Endothelial cell (in vitro differentiated cells): ENCODE measurements around the gene RXFP2. TPM values are rescaled to one million over a fixed set of nuclear protein-coding genes. Genes with fewer than 3 reads are reported as not detected.

Experiments
- DNase-seq: peaks from one replicate; pipeline ENCODE4 v3.0.0; 2021; ENCODE audit warnings: low spot score
- H3K27ac Mint-ChIP-seq: one replicate; pipeline ENCODE4 v1.8.0; 2021; ENCODE audit warnings: mixed read lengths, inconsistent platforms; ENCODE audit not compliant: unreplicated experiment
- H3K27me3 Mint-ChIP-seq: one replicate; pipeline ENCODE4 v1.8.0; 2021; ENCODE audit warnings: mild to moderate bottlenecking, moderate library complexity, mixed read lengths, inconsistent platforms; ENCODE audit not compliant: unreplicated experiment
- H3K36me3 Mint-ChIP-seq: one replicate; pipeline ENCODE4 v1.8.0; 2021; ENCODE audit warnings: mild to moderate bottlenecking, low read depth, mixed read lengths, inconsistent platforms; ENCODE audit not compliant: unreplicated experiment
- H3K4me1 Mint-ChIP-seq: one replicate; pipeline ENCODE4 v1.8.0; 2021; ENCODE audit warnings: mild to moderate bottlenecking, mixed read lengths, inconsistent platforms; ENCODE audit not compliant: unreplicated experiment
- H3K4me3 Mint-ChIP-seq: one replicate; pipeline ENCODE4 v1.8.0; 2021; ENCODE audit warnings: mild to moderate bottlenecking, mixed read lengths, inconsistent platforms; ENCODE audit not compliant: unreplicated experiment
- H3K9me3 Mint-ChIP-seq: one replicate; pipeline ENCODE4 v1.8.0; 2021; ENCODE audit warnings: mixed read lengths, inconsistent platforms; ENCODE audit not compliant: unreplicated experiment
- total RNA-seq: library from RNA; stranded (reverse); fragmentation: NEBNext Ultra II Directional; extraction: Animal tissue kit (Norgen Biotek cat#: 25700); gene quantifications from one replicate; pipeline ENCODE4 v1.2.1, GENCODE V29; 2021; ENCODE audit not compliant: unreplicated experiment
- TF ChIP-seq, protein P1 (sequence below): fragments of 200-600 bp; sonication (generic); IDR thresholded peaks from one replicate; pipeline ENCODE4 v1.5.0; 2021; ENCODE audit warnings: antibody characterized with exemption; ENCODE audit not compliant: unreplicated experiment

Gene RXFP2
- total RNA-seq, 1 donor from 2014 or later = not detected

- no peak overlapping the region for H3K4me3 Mint-ChIP-seq
- TF ChIP-seq, protein P1, sequence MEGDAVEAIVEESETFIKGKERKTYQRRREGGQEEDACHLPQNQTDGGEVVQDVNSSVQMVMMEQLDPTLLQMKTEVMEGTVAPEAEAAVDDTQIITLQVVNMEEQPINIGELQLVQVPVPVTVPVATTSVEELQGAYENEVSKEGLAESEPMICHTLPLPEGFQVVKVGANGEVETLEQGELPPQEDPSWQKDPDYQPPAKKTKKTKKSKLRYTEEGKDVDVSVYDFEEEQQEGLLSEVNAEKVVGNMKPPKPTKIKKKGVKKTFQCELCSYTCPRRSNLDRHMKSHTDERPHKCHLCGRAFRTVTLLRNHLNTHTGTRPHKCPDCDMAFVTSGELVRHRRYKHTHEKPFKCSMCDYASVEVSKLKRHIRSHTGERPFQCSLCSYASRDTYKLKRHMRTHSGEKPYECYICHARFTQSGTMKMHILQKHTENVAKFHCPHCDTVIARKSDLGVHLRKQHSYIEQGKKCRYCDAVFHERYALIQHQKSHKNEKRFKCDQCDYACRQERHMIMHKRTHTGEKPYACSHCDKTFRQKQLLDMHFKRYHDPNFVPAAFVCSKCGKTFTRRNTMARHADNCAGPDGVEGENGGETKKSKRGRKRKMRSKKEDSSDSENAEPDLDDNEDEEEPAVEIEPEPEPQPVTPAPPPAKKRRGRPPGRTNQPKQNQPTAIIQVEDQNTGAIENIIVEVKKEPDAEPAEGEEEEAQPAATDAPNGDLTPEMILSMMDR = no peak
- H3K4me1 Mint-ChIP-seq = no peaks in the 10 kb centered on the region
- no peak overlapping the region for H3K27ac Mint-ChIP-seq
- DNase-seq = no peak
- H3K36me3 Mint-ChIP-seq = no peaks in the 10 kb centered on the region
- H3K27me3 Mint-ChIP-seq = peaks cover 4% of the 10 kb centered on the region
- no peaks in the 10 kb centered on the region for H3K9me3 Mint-ChIP-seq
Measured at GRCh38 chr13:31851216-31851615, 111.9 kb downstream of the RXFP2 start.
